Astrocyte of the spinal cord (primary cell): Measurements from ENCODE around the gene PLEKHO1.

Source experiments
- DNase-seq: peaks from one replicate; pipeline ENCODE4 v3.0.0; 2011; ENCODE audit warnings: low read depth, low spot score
- H3K4me3 ChIP-seq: 2 replicates; pipeline ENCODE4 v1.5.1; 2011; ENCODE audit warnings: low read depth, mild to moderate bottlenecking, low read length, moderate library complexity
- in situ Hi-C: cut with HindIII; loops from 2 replicates; pipeline ENCODE4 v1.10.0; 2017; ENCODE audit warnings: low sequenced_read_pairs
- TF ChIP-seq, protein P1 (sequence below): IDR thresholded peaks from 2 replicates; pipeline ENCODE4 v1.5.1; 2012; ENCODE audit warnings: low read depth, mild to moderate bottlenecking, low read length, inconsistent platforms

Gene PLEKHO1

DNA sequence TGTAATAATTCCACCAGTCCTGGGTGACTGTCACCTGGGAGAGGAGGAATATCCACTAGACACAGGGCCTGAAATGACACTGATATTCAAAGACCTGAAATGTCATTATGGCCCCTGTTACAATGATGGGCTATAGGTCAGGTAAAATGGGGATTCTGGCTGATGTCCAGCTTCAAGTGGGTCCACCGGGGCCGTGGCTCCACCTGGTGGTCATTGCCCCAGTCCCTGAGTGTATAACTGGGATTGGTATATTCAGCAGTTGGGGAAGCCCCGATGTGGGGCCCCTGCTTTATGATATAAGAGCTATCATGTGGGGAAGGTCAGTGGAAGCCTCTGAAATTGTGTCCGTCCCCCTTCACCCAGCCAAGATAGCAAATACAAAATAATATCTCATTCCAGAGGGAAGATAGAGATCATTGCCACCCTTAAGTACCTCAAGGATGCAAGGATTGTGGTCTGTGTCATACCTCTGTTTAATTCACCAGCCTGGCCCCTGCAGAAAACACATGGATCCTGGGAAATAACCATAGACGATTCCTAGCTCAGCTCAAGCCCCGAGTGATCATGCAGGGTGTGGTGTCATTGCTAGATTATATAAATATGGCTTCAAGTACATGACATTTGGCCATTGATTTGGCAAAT is 19.4 kb downstream of the PLEKHO1 start:
- DNase-seq = peak; percentile 66
- H3K4me3 ChIP-seq = no peak overlapping the region
- in situ Hi-C loops = no loop called here
- TF ChIP-seq, protein P1, sequence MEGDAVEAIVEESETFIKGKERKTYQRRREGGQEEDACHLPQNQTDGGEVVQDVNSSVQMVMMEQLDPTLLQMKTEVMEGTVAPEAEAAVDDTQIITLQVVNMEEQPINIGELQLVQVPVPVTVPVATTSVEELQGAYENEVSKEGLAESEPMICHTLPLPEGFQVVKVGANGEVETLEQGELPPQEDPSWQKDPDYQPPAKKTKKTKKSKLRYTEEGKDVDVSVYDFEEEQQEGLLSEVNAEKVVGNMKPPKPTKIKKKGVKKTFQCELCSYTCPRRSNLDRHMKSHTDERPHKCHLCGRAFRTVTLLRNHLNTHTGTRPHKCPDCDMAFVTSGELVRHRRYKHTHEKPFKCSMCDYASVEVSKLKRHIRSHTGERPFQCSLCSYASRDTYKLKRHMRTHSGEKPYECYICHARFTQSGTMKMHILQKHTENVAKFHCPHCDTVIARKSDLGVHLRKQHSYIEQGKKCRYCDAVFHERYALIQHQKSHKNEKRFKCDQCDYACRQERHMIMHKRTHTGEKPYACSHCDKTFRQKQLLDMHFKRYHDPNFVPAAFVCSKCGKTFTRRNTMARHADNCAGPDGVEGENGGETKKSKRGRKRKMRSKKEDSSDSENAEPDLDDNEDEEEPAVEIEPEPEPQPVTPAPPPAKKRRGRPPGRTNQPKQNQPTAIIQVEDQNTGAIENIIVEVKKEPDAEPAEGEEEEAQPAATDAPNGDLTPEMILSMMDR = peak; percentile 82

- DNase-seq = no peak
- TF ChIP-seq, protein P1 = no peak
- no peak overlapping the region for H3K4me3 ChIP-seq
- in situ Hi-C loops = no loop called here
Observed at GRCh38 chr1:150171801-150172200, 22.1 kb downstream of the PLEKHO1 start.

DNA sequence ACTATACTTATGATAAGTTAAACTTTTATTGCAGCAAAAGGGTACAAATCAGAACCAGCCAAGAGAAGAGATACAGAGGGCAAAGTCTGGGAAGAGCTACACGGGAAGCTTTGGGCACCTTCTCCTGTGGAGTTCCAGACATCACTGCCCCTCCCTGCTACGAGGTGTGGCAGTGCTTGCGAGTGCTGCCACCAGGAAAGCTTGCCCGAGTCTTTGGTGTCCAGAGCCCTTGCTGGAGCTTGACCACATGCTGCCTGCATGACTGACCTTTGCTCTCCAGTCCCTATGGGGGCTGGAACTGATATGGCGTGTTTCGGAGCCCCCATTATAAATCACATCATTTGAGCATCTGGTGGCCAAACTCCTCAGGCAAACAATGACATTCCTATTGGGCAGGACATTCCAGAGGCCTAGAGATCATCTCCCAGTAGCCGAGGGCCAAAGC is 23.4 kb downstream of the PLEKHO1 start:
- H3K4me3 ChIP-seq = no peak overlapping the region
- in situ Hi-C loops = no loop called here
- DNase-seq = no peak
- TF ChIP-seq, protein P1 = no peak

- no peak for DNase-seq
- TF ChIP-seq, protein P1 = no peak
- in situ Hi-C loops = no loop called here
- H3K4me3 ChIP-seq = no peak overlapping the region
Observed at GRCh38 chr1:150176593-150176992, 26.9 kb downstream of the PLEKHO1 start.

DNA sequence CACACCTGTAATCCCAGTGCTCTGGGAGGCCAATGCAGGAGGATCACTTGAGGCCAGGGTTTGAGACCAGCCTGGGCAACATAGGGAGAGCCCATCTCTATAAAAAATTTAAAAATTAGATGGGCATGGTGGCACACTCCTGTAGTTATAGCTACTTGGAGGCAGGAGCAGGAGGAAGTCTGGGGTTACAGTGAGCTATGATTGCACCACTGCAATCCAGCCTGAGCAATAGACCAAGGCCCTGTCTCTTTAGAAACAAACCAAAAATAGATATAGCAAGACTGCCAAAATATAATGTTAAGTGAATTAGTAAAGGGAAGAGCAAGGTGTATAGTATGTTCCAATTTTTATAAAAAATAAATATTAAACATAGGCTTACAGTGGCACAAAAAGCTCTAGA is 28.8 kb downstream of the PLEKHO1 start:
- no peak for DNase-seq
- TF ChIP-seq, protein P1 = no peak
- in situ Hi-C loops = no loop called here
- no peak overlapping the region for H3K4me3 ChIP-seq

DNA sequence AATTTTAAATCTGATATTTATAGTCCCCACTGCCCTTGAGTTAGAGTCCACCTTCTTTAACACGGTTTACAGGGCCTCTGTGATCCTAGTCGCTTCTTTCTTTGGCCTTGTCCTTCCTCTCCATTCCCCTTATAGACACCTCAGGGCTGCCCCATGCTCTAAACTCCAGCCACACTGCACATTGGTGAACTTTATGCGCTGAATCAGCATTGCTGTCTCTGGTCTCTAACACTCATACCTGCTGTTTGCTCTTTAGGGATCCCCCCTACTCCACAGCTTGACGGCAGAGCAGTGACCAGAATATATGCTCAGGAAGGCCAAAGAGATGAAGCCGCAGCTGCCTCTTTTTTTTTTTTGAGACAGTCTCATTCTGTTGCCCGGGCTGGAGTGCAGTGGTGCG is 30.2 kb downstream of the PLEKHO1 start:
- DNase-seq = no peak
- H3K4me3 ChIP-seq = no peak overlapping the region
- TF ChIP-seq, protein P1 = no peak
- in situ Hi-C loops = no loop called here
